ENCODE results near the gene PPP2R3A.
A peak's percentile ranks its signal among the peaks of the same experiment; 100 is the strongest.
"Not testable (repeated sequence)": the region's sequence is repeated elsewhere in the genome, so short reads cannot be mapped to it uniquely, and the experiment has no call there.

PPP2R3A gene

GRCh38 chr3:136162322-136162721, 196.8 kb downstream of the PPP2R3A start:
- DNase-seq, result no peak

GRCh38 chr3:136163607-136164006, 198.1 kb downstream of the PPP2R3A start:
- DNase-seq, result peak in 2 of 4 experiments; percentile 18 to 21

GRCh38 chr3:136166507-136166906, 201.0 kb downstream of the PPP2R3A start:
- no peak for DNase-seq

GRCh38 chr3:136168236-136168635, 202.7 kb downstream of the PPP2R3A start:
- DNase-seq, result not testable (repeated sequence)

GRCh38 chr3:136171097-136171542, 205.6 kb downstream of the PPP2R3A start:
- no peak for DNase-seq

- DNase-seq, result no peak
These were observed 208.5 kb downstream of the PPP2R3A start for GRCh38 chr3:136173939-136174490.

GRCh38 chr3:136177876-136178275, 212.3 kb downstream of the PPP2R3A start:
- no peak for DNase-seq

GRCh38 chr3:136181741-136182140, 216.2 kb downstream of the PPP2R3A start:
- DNase-seq, result no peak

- no peak for DNase-seq
These were observed 219.2 kb downstream of the PPP2R3A start for GRCh38 chr3:136184703-136185102.

GRCh38 chr3:136186344-136186743, 220.8 kb downstream of the PPP2R3A start:
- peak in 1 of 4 experiments; percentile 6 for DNase-seq

GRCh38 chr3:136186846-136187245, 221.3 kb downstream of the PPP2R3A start:
- no peak for DNase-seq

GRCh38 chr3:136187868-136188267, 222.3 kb downstream of the PPP2R3A start:
- no peak for DNase-seq

- no peak for DNase-seq
These were observed 223.5 kb downstream of the PPP2R3A start for GRCh38 chr3:136189043-136189442.

GRCh38 chr3:136189859-136190617, 224.5 kb downstream of the PPP2R3A start:
- no peak for DNase-seq

- not testable (repeated sequence) for DNase-seq
These were observed 226.7 kb downstream of the PPP2R3A start for GRCh38 chr3:136192195-136192594.

- DNase-seq, result peak in 3 of 4 experiments; percentile 6 to 56 (median 44)
These were observed 227.3 kb downstream of the PPP2R3A start for GRCh38 chr3:136192831-136193230.

GRCh38 chr3:136193278-136194054, 227.9 kb downstream of the PPP2R3A start:
- DNase-seq, result peak; percentile 56 to 80 (median 72)

- DNase-seq, result peak; percentile 77 to 87 (median 83)
These were observed 229.1 kb downstream of the PPP2R3A start for GRCh38 chr3:136194409-136195257.

- DNase-seq, result peak; percentile 90 to 96 (median 92)
These were observed 229.9 kb downstream of the PPP2R3A start for GRCh38 chr3:136195258-136196063.

GRCh38 chr3:136196064-136196400, 230.5 kb downstream of the PPP2R3A start, which contains the start of gene MSL2:
Gene MSL2 (minus strand): TSS chr3:136196335. CDS start chr3:136195113, 1,222 bp downstream.
- no peak for DNase-seq

- peak; percentile 100 for DNase-seq
These were observed 231.1 kb downstream of the PPP2R3A start for GRCh38 chr3:136196401-136197158.

All from suppressor macrophage (primary cell).